OCI-LY7 (cell line): ENCODE results near the gene RGS4. TPM values are rescaled to one million over a fixed set of nuclear protein-coding genes. Genes with fewer than 3 reads are reported as not detected.

ENCODE experiments used
- BruUV-seq: library from RNA; stranded (reverse); fragments of 400-500 nt; replicated peaks from 2 replicates; lab custom pipeline; 2021; lab: Mats Ljungman, UMichigan
- CTCF ChIA-PET: fragments of 300-600 bp; sonication (Branson Sonifier 250); formaldehyde crosslinking; loops from one replicate; lab custom pipeline; 2022; ENCODE audit warnings: antibody characterized with exemption; ENCODE audit not compliant: unreplicated experiment; lab: Charles Lee
- POLR2A ChIA-PET: fragments of 300-600 bp; sonication (Branson Sonifier 250); formaldehyde crosslinking; loops from one replicate; lab custom pipeline; 2022; ENCODE audit warnings: antibody characterized with exemption; lab: Charles Lee
- DNase-seq: peaks from one replicate; pipeline ENCODE4 v3.0.0-alpha.2; 2015; ENCODE audit warnings: low spot score
- H2AFZ ChIP-seq: fragments of 200-600 bp; sonication (generic), shearing (Covaris generic); 2 replicates; pipeline ENCODE4 v1.6.1; 2014; ENCODE audit warnings: mild to moderate bottlenecking, antibody characterized with exemption, low read length, moderate library complexity
- H3K27ac ChIP-seq: fragments of 200-600 bp; sonication (generic); 2 replicates; pipeline ENCODE4 v1.5.1; 2014; ENCODE audit warnings: mixed run types, low read depth, mild to moderate bottlenecking, moderate library complexity, low read length, inconsistent platforms; ENCODE audit not compliant: poor library complexity, severe bottlenecking
- H3K36me3 ChIP-seq: fragments of 200-600 bp; sonication (generic); 2 replicates; pipeline ENCODE4 v1.6.1; 2014; ENCODE audit warnings: mild to moderate bottlenecking, antibody characterized with exemption, low read length, moderate library complexity, mixed read lengths; ENCODE audit not compliant: insufficient read depth
- H3K4me1 ChIP-seq: fragments of 200-600 bp; sonication (generic); 2 replicates; pipeline ENCODE4 v1.5.1; 2014; ENCODE audit warnings: mild to moderate bottlenecking, low read length; ENCODE audit not compliant: insufficient read depth, poor library complexity, severe bottlenecking
- H3K4me2 ChIP-seq: fragments of 200-600 bp; sonication (generic); 2 replicates; pipeline ENCODE4 v1.6.1; 2014; ENCODE audit warnings: mild to moderate bottlenecking, low read length
- H3K4me3 ChIP-seq: fragments of 200-600 bp; sonication (generic); 2 replicates; pipeline ENCODE4 v1.5.1; 2014; ENCODE audit warnings: mild to moderate bottlenecking, low read depth, low read length; ENCODE audit not compliant: poor library complexity, severe bottlenecking
- H3K79me2 ChIP-seq: fragments of 200-600 bp; sonication (generic); 2 replicates; pipeline ENCODE4 v1.6.1; 2016; ENCODE audit warnings: low read depth, mild to moderate bottlenecking, low read length, moderate library complexity, mixed read lengths; ENCODE audit not compliant: insufficient read depth
- H3K9me2 ChIP-seq: fragments of 200-600 bp; sonication (generic); 2 replicates; pipeline ENCODE4 v1.6.1; 2016; ENCODE audit warnings: mild to moderate bottlenecking, low read length, mixed read lengths; ENCODE audit not compliant: insufficient read depth
- H3K9me3 ChIP-seq: fragments of 200-600 bp; sonication (generic); 2 replicates; pipeline ENCODE4 v1.6.1; 2014; ENCODE audit warnings: mild to moderate bottlenecking, mixed run types, low read length, mixed read lengths
- H4K20me1 ChIP-seq: fragments of 200-600 bp; sonication (generic); 2 replicates; pipeline ENCODE4 v1.6.1; 2014; ENCODE audit warnings: mild to moderate bottlenecking, antibody characterized with exemption, low read length, moderate library complexity, mixed read lengths; ENCODE audit not compliant: insufficient read depth
- EZH2phosphoT487 ChIP-seq: fragments of 200-600 bp; sonication (generic); IDR thresholded peaks from 2 replicates; pipeline ENCODE4 v1.6.1; 2018; ENCODE audit warnings: low read depth, borderline replicate concordance, mild to moderate bottlenecking, mixed run types, antibody characterized with exemption, low read length, moderate library complexity, mixed read lengths
- intact Hi-C: fragments of 100-400 bp; cut with micrococcal nuclease; formaldehyde crosslinking; loops from one replicate; pipeline ENCODE4 v1.10.0; 2022; ENCODE audit not compliant: unreplicated experiment
- total RNA-seq, 2 experiments: library from RNA; depleted of rRNA in 1 of 2; stranded (reverse); fragments of >200 nt in 1 of 2; shearing (Covaris generic) in 1 of 2; gene quantifications; 2 replicates each; pipeline ENCODE4 v1.2.3, GENCODE V29; 2014 to 2022
- TF ChIP-seq, protein P1 (sequence below): fragments of 200-600 bp; sonication (generic); conservative IDR thresholded peaks from 2 replicates; pipeline ENCODE4 v1.5.1; 2014; ENCODE audit warnings: mild to moderate bottlenecking, antibody characterized with exemption, low read length, moderate library complexity, mixed read lengths

RGS4 gene
- total RNA-seq, 2 experiments from 2014 or later = not detected

DNA sequence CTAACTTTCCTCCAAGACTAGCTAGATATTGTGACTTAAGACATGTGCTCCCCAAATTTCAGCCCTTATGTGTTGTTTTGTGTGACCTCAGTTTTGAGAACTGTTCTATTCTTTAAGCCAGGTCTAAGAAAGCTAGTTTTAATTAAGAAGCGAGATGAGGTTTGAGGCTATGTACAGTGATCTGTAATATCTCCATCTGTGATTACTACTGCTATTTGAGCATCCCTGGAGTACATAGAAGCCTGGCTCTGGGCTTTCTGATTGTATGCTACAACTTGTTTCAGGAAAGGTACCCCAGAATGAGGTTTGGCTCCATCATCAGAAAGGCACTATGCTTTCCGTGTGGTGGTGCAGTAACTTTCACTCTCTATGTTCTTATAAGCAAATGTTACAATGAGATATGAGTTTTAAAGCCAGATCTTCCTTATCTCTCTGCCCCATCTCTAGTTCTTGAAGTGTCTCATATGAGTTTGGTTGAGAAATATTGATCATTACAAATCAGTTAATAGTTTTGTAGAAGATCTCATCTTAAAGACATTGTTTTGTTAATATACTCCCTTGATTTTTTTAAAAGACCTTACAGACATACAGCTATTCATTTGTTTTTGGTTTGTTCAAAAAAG lies 605 bp downstream of the RGS4 start:
- intact Hi-C loops = loop anchor here (10.0 kb wide), 1 partner anchor 105 kb away; no protein-coding TSS in a partner anchor
- no TSS peak for BruUV-seq

GRCh38 chr1:163071405-163072255 lies 2.5 kb downstream of the RGS4 start:
- Histone ChIP-seq H3K79me2 (no peaks in the 10 kb centered on the region), H3K9me3 (no peaks in the 10 kb centered on the region), H4K20me1 (no peaks in the 10 kb centered on the region), H3K4me3 (no peak overlapping the region), H3K27ac (no peak overlapping the region), H3K4me1 (no peaks in the 10 kb centered on the region), H2AFZ (no peak overlapping the region), H3K4me2 (no peak overlapping the region), H3K9me2 (no peaks in the 10 kb centered on the region), H3K36me3 (no peaks in the 10 kb centered on the region)
- DNase-seq = peak; percentile 43
- intact Hi-C loops = loop anchor here (1.0 to 10.0 kb wide), 2 partner anchors 103 to 244 kb away; no protein-coding TSS in a partner anchor
- ChIA-PET CTCF (no interaction called here), POLR2A (interaction anchor here (0.6 kb wide), 1 partner anchor 29 kb away, joined by 3 read pairs; no protein-coding TSS in a partner anchor)
- TF ChIP-seq EZH2phosphoT487 = no peak
- TF ChIP-seq, protein P1, sequence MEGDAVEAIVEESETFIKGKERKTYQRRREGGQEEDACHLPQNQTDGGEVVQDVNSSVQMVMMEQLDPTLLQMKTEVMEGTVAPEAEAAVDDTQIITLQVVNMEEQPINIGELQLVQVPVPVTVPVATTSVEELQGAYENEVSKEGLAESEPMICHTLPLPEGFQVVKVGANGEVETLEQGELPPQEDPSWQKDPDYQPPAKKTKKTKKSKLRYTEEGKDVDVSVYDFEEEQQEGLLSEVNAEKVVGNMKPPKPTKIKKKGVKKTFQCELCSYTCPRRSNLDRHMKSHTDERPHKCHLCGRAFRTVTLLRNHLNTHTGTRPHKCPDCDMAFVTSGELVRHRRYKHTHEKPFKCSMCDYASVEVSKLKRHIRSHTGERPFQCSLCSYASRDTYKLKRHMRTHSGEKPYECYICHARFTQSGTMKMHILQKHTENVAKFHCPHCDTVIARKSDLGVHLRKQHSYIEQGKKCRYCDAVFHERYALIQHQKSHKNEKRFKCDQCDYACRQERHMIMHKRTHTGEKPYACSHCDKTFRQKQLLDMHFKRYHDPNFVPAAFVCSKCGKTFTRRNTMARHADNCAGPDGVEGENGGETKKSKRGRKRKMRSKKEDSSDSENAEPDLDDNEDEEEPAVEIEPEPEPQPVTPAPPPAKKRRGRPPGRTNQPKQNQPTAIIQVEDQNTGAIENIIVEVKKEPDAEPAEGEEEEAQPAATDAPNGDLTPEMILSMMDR = peak; percentile 74
- no TSS peak for BruUV-seq

More for the DNA sequence above, 605 bp downstream of the RGS4 start:
- no peaks in the 10 kb centered on the region for H3K79me2 ChIP-seq
- H3K9me3 ChIP-seq = no peaks in the 10 kb centered on the region
- no peaks in the 10 kb centered on the region for H3K36me3 ChIP-seq
- ChIA-PET POLR2A (interaction anchor here (0.6 kb wide), 1 partner anchor 292 kb away, joined by 3 read pairs; no protein-coding TSS in a partner anchor), CTCF (no interaction called here)
- H4K20me1 ChIP-seq = no peaks in the 10 kb centered on the region
- no peak overlapping the region for H3K4me3 ChIP-seq
- no peak overlapping the region for H2AFZ ChIP-seq
- H3K4me1 ChIP-seq = no peaks in the 10 kb centered on the region
- H3K4me2 ChIP-seq = no peak overlapping the region
- H3K9me2 ChIP-seq = no peaks in the 10 kb centered on the region
- TF ChIP-seq, protein P1 = no peak
- no peak for TF ChIP-seq EZH2phosphoT487
- no peak for DNase-seq
- no peak overlapping the region for H3K27ac ChIP-seq
